Vagina (tissue), 2 donors: ENCODE data around the gene ULBP2.

Experiments
- POLR2A ChIP-seq, 2 donors: fragments of 450-650 bp; IDR thresholded peaks; one replicate each; pipeline ENCODE4 v1.6.1; 2017; ENCODE audit warnings: antibody characterized with exemption in 2 of 2, mild to moderate bottlenecking in 2 of 2, moderate library complexity in 2 of 2
- POLR2AphosphoS5 ChIP-seq, 2 donors: sonication (generic); formaldehyde crosslinking; IDR thresholded peaks; one replicate each; pipeline ENCODE4 v1.9.0; 2017; ENCODE audit warnings: antibody characterized with exemption in 2 of 2, mild to moderate bottlenecking in 2 of 2, low read depth in 1 of 2; ENCODE audit not compliant: insufficient read depth in 1 of 2
- TF ChIP-seq, protein P1 (sequence below), 3 experiments: fragments of 450-650 bp in 2 of 3; fragments of 200-600 bp in 1 of 3; sonication (generic) in 1 of 3; IDR thresholded peaks; one replicate each; pipeline ENCODE4 v1.5.1; 2017 to 2019; ENCODE audit warnings: antibody characterized with exemption in 3 of 3, mild to moderate bottlenecking in 2 of 3, moderate library complexity in 2 of 3

DNA sequence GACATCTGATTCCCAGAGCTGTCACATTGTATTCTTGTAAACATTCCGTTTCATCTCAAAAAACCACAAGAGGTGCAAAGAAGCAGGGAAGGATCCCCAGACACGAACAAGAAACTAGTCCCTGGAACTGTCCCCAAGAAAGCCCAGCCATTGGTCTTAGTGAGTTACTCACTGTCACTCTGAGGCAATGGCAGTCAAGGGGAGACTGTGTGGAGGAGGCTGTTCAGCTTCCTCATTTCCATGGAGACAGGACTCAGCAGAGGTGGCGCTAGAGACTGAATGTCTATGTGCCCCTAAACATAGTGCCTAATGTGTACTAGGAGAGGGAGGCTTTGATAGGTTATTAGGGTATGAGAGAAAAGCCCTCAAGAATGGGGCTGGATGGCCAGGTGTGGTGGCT is 33.0 kb downstream of the ULBP2 start:
- TF ChIP-seq, protein P1, sequence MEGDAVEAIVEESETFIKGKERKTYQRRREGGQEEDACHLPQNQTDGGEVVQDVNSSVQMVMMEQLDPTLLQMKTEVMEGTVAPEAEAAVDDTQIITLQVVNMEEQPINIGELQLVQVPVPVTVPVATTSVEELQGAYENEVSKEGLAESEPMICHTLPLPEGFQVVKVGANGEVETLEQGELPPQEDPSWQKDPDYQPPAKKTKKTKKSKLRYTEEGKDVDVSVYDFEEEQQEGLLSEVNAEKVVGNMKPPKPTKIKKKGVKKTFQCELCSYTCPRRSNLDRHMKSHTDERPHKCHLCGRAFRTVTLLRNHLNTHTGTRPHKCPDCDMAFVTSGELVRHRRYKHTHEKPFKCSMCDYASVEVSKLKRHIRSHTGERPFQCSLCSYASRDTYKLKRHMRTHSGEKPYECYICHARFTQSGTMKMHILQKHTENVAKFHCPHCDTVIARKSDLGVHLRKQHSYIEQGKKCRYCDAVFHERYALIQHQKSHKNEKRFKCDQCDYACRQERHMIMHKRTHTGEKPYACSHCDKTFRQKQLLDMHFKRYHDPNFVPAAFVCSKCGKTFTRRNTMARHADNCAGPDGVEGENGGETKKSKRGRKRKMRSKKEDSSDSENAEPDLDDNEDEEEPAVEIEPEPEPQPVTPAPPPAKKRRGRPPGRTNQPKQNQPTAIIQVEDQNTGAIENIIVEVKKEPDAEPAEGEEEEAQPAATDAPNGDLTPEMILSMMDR (IDR thresholded peaks at IDR 0.05): no peak
- TF ChIP-seq POLR2AphosphoS5 (IDR thresholded peaks at IDR 0.05; ENCODE audit: insufficient read depth in 1 of 2, low read depth in 1 of 2): no peak
- no peak for TF ChIP-seq POLR2A (IDR thresholded peaks at IDR 0.05)
